SK-N-SH (cell line): ENCODE data around the gene MRPL23. TPM values are rescaled to one million over a fixed set of nuclear protein-coding genes. Genes with fewer than 3 reads are reported as not detected.

ENCODE experiments used
- CTCF ChIA-PET: fragments of 300-600, 350-600 bp; formaldehyde crosslinking; extraction: SDS; loops from one replicate; lab custom pipeline; 2021; lab: Yijun Ruan, JAX
- POLR2A ChIA-PET: fragments of 350-600 bp; sonication (Branson Sonifier 250); formaldehyde crosslinking; extraction: SDS; loops from one replicate; lab custom pipeline; 2020; ENCODE audit warnings: antibody characterized with exemption, inconsistent platforms; lab: Yijun Ruan, JAX
- DNase-seq: peaks from one replicate; pipeline ENCODE4 v3.0.0; 2012
- H2AFZ ChIP-seq: fragments of 200-600 bp; sonication (generic); 2 replicates; pipeline ENCODE4 v1.8.1; 2016; ENCODE audit warnings: antibody characterized with exemption, mild to moderate bottlenecking, low read depth
- H3F3A ChIP-seq: fragments of 200-600 bp; sonication (generic); replicated peaks from 2 replicates; pipeline ENCODE3; 2016; ENCODE audit warnings: antibody characterized with exemption, mild to moderate bottlenecking; ENCODE audit not compliant: insufficient read depth
- H3K27ac ChIP-seq, 2 experiments: fragments of 200-500 bp in 1 of 2; fragments of 200-600 bp in 1 of 2; sonication (Bioruptor generic) in 1 of 2; sonication (generic), shearing (Covaris generic) in 1 of 2; 2 replicates each; pipeline versions ENCODE4 v1.5.1 to v1.6.1; 2014 to 2016; ENCODE audit warnings: low read depth in 2 of 2, inconsistent platforms in 1 of 2, low read length in 1 of 2, mild to moderate bottlenecking in 1 of 2, mixed read lengths in 1 of 2
- H3K27me3 ChIP-seq: fragments of 200-600 bp; sonication (generic), shearing (Covaris generic); 2 replicates; pipeline ENCODE4 v1.6.1; 2016; ENCODE audit warnings: mixed run types; ENCODE audit not compliant: insufficient read depth
- H3K36me3 ChIP-seq, 2 experiments: fragments of 200-500 bp in 1 of 2; fragments of 200-600 bp in 1 of 2; sonication (Bioruptor generic) in 1 of 2; sonication (generic) in 1 of 2; replicated peaks in 1 of 2; 2 replicates each; pipeline versions ENCODE3 to v1.5.1; 2014 to 2016; ENCODE audit warnings: low read length in 1 of 2, mild to moderate bottlenecking in 1 of 2; ENCODE audit not compliant: insufficient read depth in 2 of 2, control insufficient read depth in 1 of 2
- H3K4me1 ChIP-seq, 2 experiments: fragments of 200-500 bp in 1 of 2; fragments of 200-600 bp in 1 of 2; sonication (Bioruptor generic) in 1 of 2; sonication (generic), shearing (Covaris generic) in 1 of 2; 2 replicates each; pipeline versions ENCODE4 v1.5.1 to v1.6.1; 2014 to 2016; ENCODE audit warnings: low read depth in 1 of 2, low read length in 1 of 2, mixed run types in 1 of 2; ENCODE audit not compliant: insufficient read depth in 2 of 2, control insufficient read depth in 1 of 2
- H3K4me2 ChIP-seq: fragments of 200-600 bp; sonication (generic), shearing (Covaris generic); 2 replicates; pipeline ENCODE4 v1.6.1; 2017; ENCODE audit warnings: mixed run types
- H3K4me3 ChIP-seq, 2 experiments: fragments of 200-500 bp in 1 of 2; fragments of 200-600 bp in 1 of 2; sonication (Bioruptor generic) in 1 of 2; sonication (generic), shearing (Covaris generic) in 1 of 2; 2 replicates each; pipeline versions ENCODE4 v1.5.1 to v1.8.1; 2014 to 2016; ENCODE audit warnings: low read depth in 2 of 2, inconsistent platforms in 1 of 2, low read length in 1 of 2, mild to moderate bottlenecking in 1 of 2, mixed read lengths in 1 of 2, moderate library complexity in 1 of 2
- H3K79me2 ChIP-seq: fragments of 200-600 bp; sonication (generic); 2 replicates; pipeline ENCODE4 v1.8.1; 2017; ENCODE audit warnings: mild to moderate bottlenecking; ENCODE audit not compliant: insufficient read depth
- H3K9ac ChIP-seq: fragments of 200-600 bp; sonication (generic); 2 replicates; pipeline ENCODE4 v1.6.1; 2017; ENCODE audit warnings: mixed run types
- H3K9me2 ChIP-seq: fragments of 200-600 bp; sonication (generic); 2 replicates; pipeline ENCODE4 v1.6.1; 2017; ENCODE audit warnings: mixed run types
- H3K9me3 ChIP-seq: fragments of 200-600 bp; sonication (generic); 2 replicates; pipeline ENCODE4 v1.6.1; 2017; ENCODE audit warnings: mixed run types, mild to moderate bottlenecking, moderate library complexity
- H4K20me1 ChIP-seq: fragments of 200-600 bp; sonication (generic); 2 replicates; pipeline ENCODE4 v1.6.1; 2017; ENCODE audit warnings: mild to moderate bottlenecking, mixed run types; ENCODE audit not compliant: insufficient read depth
- EZH2phosphoT487 ChIP-seq: fragments of 200-600 bp; sonication (generic); IDR thresholded peaks from 2 replicates; pipeline ENCODE4 v1.6.1; 2017; ENCODE audit warnings: low read depth, mixed run types, mild to moderate bottlenecking, antibody characterized with exemption, moderate library complexity, borderline replicate concordance
- FOSL2 ChIP-seq: IDR thresholded peaks from 2 replicates; pipeline ENCODE4 v1.4.0; 2012; ENCODE audit warnings: low read depth, mild to moderate bottlenecking, moderate library complexity, borderline replicate concordance
- POLR2AphosphoS5 ChIP-seq: IDR thresholded peaks from 2 replicates; pipeline ENCODE4 v1.6.1; 2012; ENCODE audit warnings: low read depth, low read length
- RAD21 ChIP-seq: IDR thresholded peaks from 2 replicates; pipeline ENCODE4 v1.6.1; 2012; ENCODE audit warnings: mild to moderate bottlenecking, low read length
- RCOR1 ChIP-seq: fragments of 150-350 bp; IDR thresholded peaks from 2 replicates; pipeline ENCODE4 v1.6.1; 2017; ENCODE audit warnings: antibody characterized with exemption, low read length
- RFX5 ChIP-seq: IDR thresholded peaks from 2 replicates; pipeline ENCODE4 v1.6.1; 2012; ENCODE audit warnings: mild to moderate bottlenecking, improper control_type of control experiment, low read length
- WGBS: methylation state at CpG from one replicate; pipeline ENCODE4 v1.1.6; 2017; ENCODE audit warnings: low lambda C conversion rate; 5-methylcytosine and 5-hydroxymethylcytosine counted together
- polyA plus RNA-seq, 3 experiments: library from polyadenylated mRNA; depleted of rRNA; stranded (reverse); fragments of >200 nt; gene quantifications; 2 replicates each; pipeline ENCODE4 v1.2.3, GENCODE V29; 2012
- TF ChIP-seq, protein P1 (sequence below): IDR thresholded peaks from 2 replicates; pipeline ENCODE4 v1.4.0; 2012; ENCODE audit warnings: low read depth, borderline replicate concordance
- TF ChIP-seq, protein P2 (sequence below): fragments of 200-600 bp; sonication (generic); IDR thresholded peaks from 2 replicates; pipeline ENCODE4 v1.6.1; 2017; ENCODE audit warnings: antibody characterized with exemption, mild to moderate bottlenecking, moderate library complexity

MRPL23 gene
- polyA plus RNA-seq, 1 of the 3 experiments (the other 2 are of a cell fraction) = 264 TPM

DNA sequence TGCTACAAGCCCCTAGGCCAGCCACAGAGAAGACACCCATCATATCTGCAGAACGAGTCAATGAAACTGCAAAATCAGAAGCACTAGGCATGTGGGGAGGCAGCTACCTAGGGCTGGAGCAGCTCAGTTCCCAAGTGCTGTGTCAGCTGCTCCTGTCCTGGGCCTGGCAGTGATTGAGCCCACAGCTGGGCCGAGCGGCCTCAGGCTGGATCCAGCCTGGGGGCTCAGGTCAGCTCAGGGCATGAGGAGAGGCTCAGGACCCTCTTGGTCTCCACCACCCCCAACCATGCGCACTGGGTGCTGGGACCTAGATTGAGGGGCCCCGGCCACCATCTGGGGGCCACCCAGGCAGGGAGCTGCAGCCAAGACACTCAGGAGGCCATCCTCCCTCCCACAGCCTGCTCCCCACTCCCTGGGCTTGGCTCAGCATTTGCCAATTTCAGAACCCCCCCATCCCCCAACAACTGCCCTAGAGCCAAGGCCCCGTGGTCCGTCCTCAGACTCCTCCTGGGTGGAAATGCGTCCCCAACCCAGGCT lies 30.1 kb upstream of the MRPL23 start (continued):
- TF ChIP-seq, protein P1, sequence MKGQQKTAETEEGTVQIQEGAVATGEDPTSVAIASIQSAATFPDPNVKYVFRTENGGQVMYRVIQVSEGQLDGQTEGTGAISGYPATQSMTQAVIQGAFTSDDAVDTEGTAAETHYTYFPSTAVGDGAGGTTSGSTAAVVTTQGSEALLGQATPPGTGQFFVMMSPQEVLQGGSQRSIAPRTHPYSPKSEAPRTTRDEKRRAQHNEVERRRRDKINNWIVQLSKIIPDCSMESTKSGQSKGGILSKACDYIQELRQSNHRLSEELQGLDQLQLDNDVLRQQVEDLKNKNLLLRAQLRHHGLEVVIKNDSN = no peak
- no peak for TF ChIP-seq RAD21

DNA sequence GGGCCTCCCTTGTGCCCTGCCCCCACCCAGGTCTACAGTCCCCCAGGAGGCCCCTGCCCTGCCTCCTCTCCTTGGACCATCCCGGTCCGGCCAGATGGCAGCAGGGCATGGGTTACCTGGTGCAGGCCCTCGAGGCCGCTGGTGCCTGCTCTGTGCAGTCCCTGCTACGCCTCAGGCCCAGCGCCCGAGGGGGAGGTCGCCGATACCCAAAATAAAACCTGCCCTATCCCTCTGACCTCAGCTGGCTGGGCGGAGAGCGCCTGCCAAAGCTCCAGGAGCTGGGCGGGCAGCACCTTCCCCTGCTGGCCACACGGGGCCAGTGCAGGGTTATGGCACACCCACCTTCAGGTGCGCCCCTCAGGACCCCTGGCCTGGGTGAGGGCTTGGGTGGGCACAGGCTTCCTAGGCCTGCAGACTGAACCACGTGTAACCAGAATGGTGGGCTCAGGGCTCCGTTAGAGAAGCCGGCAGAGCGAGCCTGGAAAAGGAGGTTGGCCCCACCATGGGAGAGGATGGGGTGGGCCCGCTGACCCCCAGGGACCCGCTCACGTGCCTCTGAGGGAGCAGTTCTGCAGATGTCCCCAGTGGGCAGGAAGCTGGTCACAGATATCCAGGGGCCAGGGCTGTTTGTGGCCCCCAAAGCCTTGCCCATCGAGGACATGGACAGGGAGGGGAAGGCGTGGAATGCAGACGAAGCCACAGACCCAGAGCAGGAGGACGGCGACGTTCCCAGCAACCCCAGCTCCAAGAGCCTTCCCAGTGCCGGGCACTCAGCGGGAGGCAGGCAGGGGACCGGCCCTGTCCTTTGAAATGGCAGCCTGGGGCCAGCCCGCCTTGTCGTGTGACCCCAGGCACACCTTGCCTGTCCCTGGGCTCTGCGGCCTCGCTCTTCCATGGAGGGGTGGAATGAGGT lies 29.4 kb upstream of the MRPL23 start:
- H3F3A ChIP-seq = no peaks in the 10 kb centered on the region
- H2AFZ ChIP-seq = no peak overlapping the region
- no peak overlapping the region for H3K4me3 ChIP-seq
- H3K9me2 ChIP-seq = no peaks in the 10 kb centered on the region
- TF ChIP-seq RCOR1 (no peak), POLR2AphosphoS5 (no peak), RFX5 (no peak), EZH2phosphoT487 (no peak), FOSL2 (no peak)
- TF ChIP-seq, protein P2, sequence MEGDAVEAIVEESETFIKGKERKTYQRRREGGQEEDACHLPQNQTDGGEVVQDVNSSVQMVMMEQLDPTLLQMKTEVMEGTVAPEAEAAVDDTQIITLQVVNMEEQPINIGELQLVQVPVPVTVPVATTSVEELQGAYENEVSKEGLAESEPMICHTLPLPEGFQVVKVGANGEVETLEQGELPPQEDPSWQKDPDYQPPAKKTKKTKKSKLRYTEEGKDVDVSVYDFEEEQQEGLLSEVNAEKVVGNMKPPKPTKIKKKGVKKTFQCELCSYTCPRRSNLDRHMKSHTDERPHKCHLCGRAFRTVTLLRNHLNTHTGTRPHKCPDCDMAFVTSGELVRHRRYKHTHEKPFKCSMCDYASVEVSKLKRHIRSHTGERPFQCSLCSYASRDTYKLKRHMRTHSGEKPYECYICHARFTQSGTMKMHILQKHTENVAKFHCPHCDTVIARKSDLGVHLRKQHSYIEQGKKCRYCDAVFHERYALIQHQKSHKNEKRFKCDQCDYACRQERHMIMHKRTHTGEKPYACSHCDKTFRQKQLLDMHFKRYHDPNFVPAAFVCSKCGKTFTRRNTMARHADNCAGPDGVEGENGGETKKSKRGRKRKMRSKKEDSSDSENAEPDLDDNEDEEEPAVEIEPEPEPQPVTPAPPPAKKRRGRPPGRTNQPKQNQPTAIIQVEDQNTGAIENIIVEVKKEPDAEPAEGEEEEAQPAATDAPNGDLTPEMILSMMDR = peak; percentile 41; the same call in 1 of the 2 replicates
- CTCF ChIA-PET = interaction anchor here (0.9 to 2.8 kb wide), 7 partner anchors 17 to 234 kb away, joined by 3 to 24 read pairs (median 7); no protein-coding TSS in a partner anchor
- no peak overlapping the region for H3K27ac ChIP-seq
- no peaks in the 10 kb centered on the region for H4K20me1 ChIP-seq
- H3K4me1 ChIP-seq = peaks cover 0 to 21% of the 10 kb centered on the region in 2 experiments; a peak in 1 of 4 replicates
- H3K9me3 ChIP-seq = no peaks in the 10 kb centered on the region
- POLR2A ChIA-PET = interaction anchor here (1.3 kb wide), 1 partner anchor 63 kb away, joined by 3 read pairs; no protein-coding TSS in a partner anchor
- H3K27me3 ChIP-seq = no peaks in the 10 kb centered on the region
- H3K4me2 ChIP-seq = no peak overlapping the region
- H3K9ac ChIP-seq = no peak overlapping the region
- H3K79me2 ChIP-seq = no peaks in the 10 kb centered on the region
- no peaks in the 10 kb centered on the region for H3K36me3 ChIP-seq
- DNase-seq = peak; percentile 59
- 100% methylated on average over 1 of the region's 34 CpGs for WGBS
